Right forelimb (tissue), 1 donor: ENCODE measurements around the gene THAP12.
"Not testable (repeated sequence)": the region's sequence is repeated elsewhere in the genome, so short reads cannot be mapped to it uniquely, and the experiment has no call there.

Experiments
- DNase-seq: peaks from one replicate; pipeline ENCODE4 v3.0.0-alpha.2; 2018

THAP12 gene

DNA sequence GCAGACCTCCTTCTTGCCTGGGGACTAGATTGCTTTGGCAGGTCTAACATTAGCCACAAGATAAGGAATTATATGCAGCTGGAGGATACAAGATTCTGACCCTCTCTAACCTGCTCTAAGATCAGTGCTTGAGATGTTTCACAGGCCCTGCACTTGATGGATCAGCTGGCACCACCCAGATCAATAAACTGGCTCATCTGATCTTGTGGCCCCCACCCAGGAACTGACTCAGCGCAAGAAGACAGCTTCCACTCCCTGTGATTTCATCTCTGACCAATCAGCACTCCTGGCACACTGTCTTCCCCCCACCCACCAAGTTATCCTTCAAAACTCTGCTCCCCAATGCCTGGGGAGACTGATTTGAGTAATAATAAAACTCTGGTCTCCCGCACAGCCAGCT lies 57.6 kb downstream of the THAP12 start:
- not testable (repeated sequence) for DNase-seq

- DNase-seq: no peak
Observed at GRCh38 chr11:76322942-76323341, 58.0 kb downstream of the THAP12 start.

DNA sequence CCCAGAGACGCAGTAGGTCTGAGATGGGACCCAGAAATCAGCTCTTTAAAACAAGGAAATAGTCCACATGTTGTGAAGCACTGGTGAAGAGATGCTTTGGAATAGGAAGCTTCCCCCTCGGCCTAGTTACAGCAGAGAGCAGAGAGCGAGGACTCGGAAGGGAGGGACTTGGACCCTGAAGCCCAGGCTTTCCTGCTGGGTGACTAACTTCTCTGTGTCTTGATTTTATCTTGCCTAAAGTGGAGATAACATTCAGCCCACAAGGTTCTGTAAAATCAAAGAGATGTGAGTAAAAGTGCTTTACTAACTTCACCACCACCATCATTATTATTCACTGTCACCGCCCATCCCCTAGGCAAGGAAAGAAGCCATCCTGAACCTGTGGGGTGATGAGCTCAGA lies 58.4 kb downstream of the THAP12 start:
- DNase-seq: no peak

DNA sequence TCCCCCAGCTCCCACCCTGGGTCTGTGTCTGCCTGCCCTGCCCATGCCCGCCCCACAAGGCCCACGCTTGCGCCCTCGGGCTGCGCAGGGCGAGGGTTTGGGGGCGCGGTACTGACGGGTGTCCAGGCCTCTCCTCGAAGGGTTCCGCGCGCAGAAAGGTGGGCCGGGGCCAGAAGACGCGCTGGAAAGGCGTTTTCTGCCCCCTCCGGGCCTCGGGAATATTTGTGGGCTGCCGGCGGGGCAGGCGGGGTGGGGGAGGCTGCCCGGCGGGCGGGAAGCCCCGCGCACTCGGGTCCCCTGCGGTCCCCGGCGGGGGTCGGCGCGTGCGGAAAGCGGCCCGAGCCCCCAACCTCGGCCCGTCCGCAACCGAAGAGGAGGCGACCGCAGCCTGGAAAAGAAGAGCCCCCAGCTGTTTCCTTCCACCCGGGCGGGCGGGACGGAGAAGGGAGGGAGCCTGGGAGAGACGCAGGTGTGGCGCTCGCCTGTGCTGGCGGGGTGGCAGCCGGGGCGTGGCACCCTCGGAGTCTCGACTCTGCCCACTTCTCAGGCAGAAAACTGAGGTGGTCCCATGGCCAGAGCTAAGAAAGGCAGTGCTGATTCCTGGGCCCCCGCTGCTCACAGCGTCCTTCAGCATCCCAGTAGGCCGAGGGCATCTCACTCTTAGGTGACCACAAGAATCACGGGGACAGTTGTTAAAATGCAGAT lies 59.0 kb downstream of the THAP12 start:
- no peak for DNase-seq

- DNase-seq: no peak
Observed at GRCh38 chr11:76321340-76321739, 59.6 kb downstream of the THAP12 start.

- no peak for DNase-seq
Observed at GRCh38 chr11:76320929-76321328, 60.0 kb downstream of the THAP12 start.

DNA sequence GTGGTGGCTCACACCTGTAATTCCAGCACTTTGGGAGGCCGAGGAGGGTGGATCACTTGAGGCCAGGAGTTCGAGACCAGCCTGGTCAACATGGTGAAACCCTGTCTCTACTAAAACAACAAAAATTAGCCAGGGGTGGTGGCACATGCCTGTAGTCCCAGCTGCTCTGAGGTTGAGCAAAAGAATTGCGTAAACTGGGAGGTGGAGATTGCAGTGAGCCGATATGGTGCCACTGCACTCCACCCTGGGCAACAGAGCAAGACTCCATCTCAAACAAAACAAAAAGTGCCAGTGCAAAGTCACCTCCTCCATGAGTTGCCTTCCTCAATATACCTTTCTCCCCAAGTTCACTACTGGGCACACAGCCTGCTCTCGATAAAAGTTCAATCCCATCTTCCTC lies 61.1 kb downstream of the THAP12 start:
- not testable (repeated sequence) for DNase-seq

DNA sequence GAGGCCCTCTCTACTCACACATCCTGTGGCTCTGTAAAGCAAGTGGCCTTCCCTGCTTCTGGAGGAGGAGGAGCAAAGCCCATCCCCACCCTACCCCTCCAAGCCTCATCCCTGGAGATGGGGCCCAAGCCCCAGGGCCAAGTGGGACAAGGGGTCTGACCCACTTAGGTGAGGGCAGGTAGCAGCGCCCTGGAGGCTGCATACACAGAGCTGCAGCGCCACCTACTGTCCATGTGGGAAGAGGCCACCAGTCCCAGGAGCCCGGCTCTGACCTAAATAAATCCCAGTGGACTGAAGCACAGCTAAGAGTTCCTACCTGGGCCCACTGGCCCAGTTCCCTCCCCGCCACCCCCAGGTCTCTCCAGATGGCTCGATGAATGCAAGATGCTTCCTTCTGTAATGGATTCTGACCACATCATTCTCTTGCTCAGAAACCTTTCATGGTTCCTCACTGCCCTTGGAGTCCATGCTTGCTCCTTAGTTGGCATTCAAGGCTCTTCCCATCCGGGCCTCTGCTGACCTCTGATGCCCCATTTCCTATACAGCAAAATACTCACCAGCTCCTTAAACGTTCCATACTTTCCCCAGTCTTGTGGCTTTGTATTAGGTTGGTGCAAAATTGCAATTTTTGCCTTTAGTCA lies 62.1 kb downstream of the THAP12 start:
- peak; percentile 88 for DNase-seq

DNA sequence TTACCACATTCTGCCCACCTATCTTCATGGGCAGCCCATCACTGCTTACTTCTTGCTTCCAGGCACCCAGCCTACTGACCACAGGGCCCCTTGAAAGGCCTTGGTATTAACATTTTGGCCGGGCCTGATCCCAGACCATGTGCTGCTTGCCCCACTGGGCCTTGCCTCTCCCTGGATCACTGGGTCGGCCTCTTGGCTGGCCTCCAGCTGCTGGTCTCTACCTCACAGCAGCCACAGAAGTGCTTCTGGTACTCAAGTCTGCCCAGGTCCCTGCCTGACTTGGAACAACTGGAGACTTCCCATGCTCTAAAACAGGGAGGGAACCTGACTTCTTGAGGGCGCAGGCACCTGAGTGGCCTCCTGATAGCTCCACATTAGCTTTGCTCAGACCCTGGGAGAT lies 63.6 kb downstream of the THAP12 start:
- no peak for DNase-seq

- no peak for DNase-seq
Observed at GRCh38 chr11:76316726-76317125, 64.2 kb downstream of the THAP12 start.

GRCh38 chr11:76315182-76315853 lies 65.6 kb downstream of the THAP12 start:
- no peak for DNase-seq

GRCh38 chr11:76314741-76315090 lies 66.2 kb downstream of the THAP12 start:
- DNase-seq: no peak

- no peak for DNase-seq
Observed at GRCh38 chr11:76313913-76314740, 66.8 kb downstream of the THAP12 start.

GRCh38 chr11:76313271-76313670 lies 67.7 kb downstream of the THAP12 start:
- no peak for DNase-seq

- no peak for DNase-seq
Observed at GRCh38 chr11:76310832-76311595, 69.9 kb downstream of the THAP12 start.

DNA sequence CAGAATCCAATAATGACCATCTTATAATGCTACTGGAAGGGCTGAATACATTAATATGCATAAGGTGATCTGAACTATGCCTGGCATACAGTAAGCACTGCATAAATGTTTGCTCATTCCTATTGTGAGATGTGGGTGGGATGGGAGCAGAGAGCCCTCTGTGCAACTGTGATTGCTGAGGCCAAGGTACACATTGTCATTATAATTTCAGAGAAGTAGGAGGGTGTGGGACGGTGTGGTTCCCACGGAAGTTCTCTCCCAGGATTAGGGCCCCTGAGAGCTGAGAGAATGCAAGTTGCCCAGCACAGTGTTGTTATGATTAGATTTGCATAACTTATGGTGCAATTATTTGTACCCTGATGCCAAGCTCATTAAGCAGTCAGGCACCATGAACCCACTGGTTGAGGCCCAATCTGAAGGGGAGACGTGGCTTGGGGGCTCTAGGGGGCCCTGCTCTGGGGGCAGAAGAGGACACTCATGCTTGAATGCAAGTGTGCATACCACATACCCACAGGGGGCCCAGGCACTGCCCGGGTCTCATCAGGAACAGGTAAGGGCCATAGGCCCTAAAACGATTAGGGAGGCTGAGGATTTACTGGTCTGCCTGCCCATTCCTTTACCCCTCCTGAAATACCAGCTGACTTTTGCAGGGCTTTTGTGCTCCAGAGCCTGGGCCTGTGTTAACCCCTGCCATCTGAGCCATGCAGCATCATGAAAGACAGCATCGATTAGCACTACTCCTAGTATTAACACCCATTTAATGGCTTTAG lies 72.8 kb downstream of the THAP12 start:
- no peak for DNase-seq

GRCh38 chr11:76307396-76307795 lies 73.5 kb downstream of the THAP12 start:
- DNase-seq: no peak

DNA sequence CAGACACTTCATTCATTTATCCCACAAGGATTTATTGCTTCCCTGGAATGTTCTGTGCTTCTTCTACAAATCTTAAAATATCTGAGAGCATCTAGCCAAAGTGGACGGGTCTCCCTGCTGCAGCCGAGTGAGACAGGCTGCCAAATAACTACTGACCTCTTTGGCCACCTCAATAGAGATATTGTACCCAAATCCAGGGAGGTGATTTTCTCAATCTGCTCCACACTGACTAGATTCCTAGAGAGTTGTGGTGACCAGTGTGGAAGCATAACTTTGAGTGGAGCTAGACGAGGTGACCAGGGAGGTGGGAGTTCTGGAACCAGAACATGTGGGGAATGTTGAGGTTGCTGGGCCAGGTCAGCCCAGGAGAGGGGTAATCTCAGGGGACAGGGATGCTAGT lies 77.5 kb downstream of the THAP12 start:
- DNase-seq: no peak

DNA sequence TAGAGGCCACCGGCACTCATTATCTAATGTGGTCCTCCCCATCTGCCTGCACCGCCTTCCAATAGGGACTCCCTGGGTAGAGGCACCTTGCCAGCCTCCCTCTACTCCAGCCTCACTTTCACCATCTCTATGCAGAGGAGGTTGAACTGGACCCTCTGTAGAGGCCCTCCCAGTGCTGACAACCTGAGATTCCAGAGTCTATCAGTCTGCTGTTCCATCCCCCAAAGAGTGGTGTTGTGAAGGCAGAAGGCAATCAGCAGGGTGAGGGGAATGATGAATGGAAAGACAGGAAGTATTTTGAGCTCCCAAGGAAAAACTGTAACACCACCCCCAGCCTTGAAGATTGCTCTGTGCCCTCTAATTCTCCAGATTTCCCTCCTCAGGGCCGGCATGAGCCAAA lies 77.9 kb downstream of the THAP12 start:
- no peak for DNase-seq
